ENCODE results near the gene OR52E8.
A peak's percentile ranks its signal among the peaks of the same experiment; 100 is the strongest.

OR52E8 gene

GRCh38 chr11:5857590-5857989 is at the start of gene OR52E8:
Gene OR52E8 (minus strand): TSS chr11:5857690. CDS start chr11:5857690, 0 bp downstream.
- DNase-seq, result no peak

- DNase-seq, result no peak
These were observed 42.0 kb upstream of the OR52E8 start for GRCh38 chr11:5899534-5899933.

GRCh38 chr11:5892908-5893307 is 35.4 kb upstream of the OR52E8 start, which contains the start of gene OR52E5:
Gene OR52E5 (plus strand): TSS chr11:5893208. CDS start chr11:5900777, 7,569 bp downstream.
- DNase-seq, result no peak

- DNase-seq, result no peak
These were observed 33.8 kb upstream of the OR52E8 start for GRCh38 chr11:5891216-5891800.

- DNase-seq, result no peak
These were observed 30.2 kb upstream of the OR52E8 start for GRCh38 chr11:5887661-5888060.

- DNase-seq, result no peak
These were observed 29.7 kb upstream of the OR52E8 start for GRCh38 chr11:5887172-5887571.

- DNase-seq, result no peak
These were observed 24.3 kb upstream of the OR52E8 start for GRCh38 chr11:5881756-5882155.

- no peak for DNase-seq
These were observed 22.8 kb upstream of the OR52E8 start, which contains the start of gene OR52E4 for GRCh38 chr11:5880329-5880728. Gene OR52E4 (plus strand): TSS chr11:5880629. CDS start chr11:5884293, 3,664 bp downstream.

GRCh38 chr11:5878564-5878963 is 21.1 kb upstream of the OR52E8 start:
- no peak for DNase-seq

- no peak for DNase-seq
These were observed 8.3 kb upstream of the OR52E8 start for GRCh38 chr11:5865826-5866225.

- no peak for DNase-seq
These were observed 6.5 kb downstream of the OR52E8 start for GRCh38 chr11:5851002-5851401.

- no peak for DNase-seq
These were observed 9.8 kb downstream of the OR52E8 start for GRCh38 chr11:5847711-5848110.

GRCh38 chr11:5846701-5847100 is 10.8 kb downstream of the OR52E8 start:
- DNase-seq, result no peak

- DNase-seq, result no peak
These were observed 15.7 kb downstream of the OR52E8 start, which contains the start of gene OR52E6 for GRCh38 chr11:5841797-5842196. Gene OR52E6 (minus strand): TSS chr11:5841897. CDS start chr11:5841897, 0 bp downstream.

- DNase-seq, result no peak
These were observed 19.8 kb downstream of the OR52E8 start for GRCh38 chr11:5837695-5838094.

- DNase-seq, result no peak
These were observed 24.0 kb downstream of the OR52E8 start for GRCh38 chr11:5833446-5833845.

GRCh38 chr11:5831196-5831829 is 26.2 kb downstream of the OR52E8 start:
- DNase-seq, result no peak

- no peak for DNase-seq
These were observed 39.1 kb downstream of the OR52E8 start for GRCh38 chr11:5818245-5818886.

- DNase-seq, result no peak
These were observed 42.0 kb downstream of the OR52E8 start for GRCh38 chr11:5815534-5815933.

- DNase-seq, result no peak
These were observed 47.3 kb downstream of the OR52E8 start for GRCh38 chr11:5809905-5810795.

GRCh38 chr11:5809122-5809519 is 48.4 kb downstream of the OR52E8 start:
- DNase-seq, result no peak

GRCh38 chr11:5808500-5809121 is 48.9 kb downstream of the OR52E8 start, which contains the start of gene OR52N2:
Gene OR52N2 (plus strand): TSS chr11:5808924. CDS start chr11:5820336, 11,412 bp downstream.
- peak; percentile 79 for DNase-seq

Measured in femur (tissue), 1 donor.